D721Med (cell line): ENCODE measurements around the gene PLAAT1.

Experiments used
- DNase-seq: peaks from one replicate; pipeline ENCODE4 v3.0.0; 2011; ENCODE audit warnings: low spot score; ENCODE audit not compliant: insufficient read length
- FAIRE-seq: peaks from 2 replicates; lab custom pipeline; 2011; peaks lifted over from hg19 to GRCh38; lab: Jason Lieb, UNC
- CTCF ChIP-seq: IDR thresholded peaks from 2 replicates; pipeline ENCODE4 v1.5.1; 2012; ENCODE audit warnings: mild to moderate bottlenecking, control low read depth; ENCODE audit not compliant: insufficient read depth; ENCODE audit errors: missing control alignments

The PLAAT1 gene

GRCh38 chr3:193211984-193212383 lies 29.0 kb upstream of the PLAAT1 start:
- DNase-seq (no peak), FAIRE-seq (no peak)
- no peak for TF ChIP-seq CTCF

- no peak for DNase-seq
Measured at GRCh38 chr3:193212844-193213243, 28.2 kb upstream of the PLAAT1 start.

GRCh38 chr3:193214445-193214844 lies 26.6 kb upstream of the PLAAT1 start:
- DNase-seq (no peak), FAIRE-seq (no peak)
- TF ChIP-seq CTCF: no peak

More at GRCh38 chr3:193212844-193213243, 28.2 kb upstream of the PLAAT1 start:
- FAIRE-seq: no peak
- TF ChIP-seq CTCF: no peak

GRCh38 chr3:193225302-193226125 lies 15.5 kb upstream of the PLAAT1 start:
- DNase-seq: no peak
- TF ChIP-seq CTCF: no peak
- no peak for FAIRE-seq

- FAIRE-seq (no peak), DNase-seq (no peak)
- no peak for TF ChIP-seq CTCF
Measured at GRCh38 chr3:193228206-193228605, 12.8 kb upstream of the PLAAT1 start.

- DNase-seq (no peak), FAIRE-seq (no peak)
- TF ChIP-seq CTCF: no peak
Measured at GRCh38 chr3:193229851-193230420, 11.1 kb upstream of the PLAAT1 start.

GRCh38 chr3:193230610-193231009 lies 10.4 kb upstream of the PLAAT1 start:
- no peak for DNase-seq
- FAIRE-seq: peak; percentile 96

More at GRCh38 chr3:193230610-193231009, 10.4 kb upstream of the PLAAT1 start:
- no peak for TF ChIP-seq CTCF
